ENCODE measurements around the gene TEX53. TPM values are rescaled to one million over a fixed set of nuclear protein-coding genes. Genes with fewer than 3 reads are reported as not detected.

The TEX53 gene
- total RNA-seq, 1 donor from 2014 or later: not detected

GRCh38 chr9:114695948-114696347 lies 38.3 kb upstream of the TEX53 start:
- Mint-ChIP-seq H3K36me3 (ENCODE audit: unreplicated experiment) (peaks cover 1% of the 10 kb centered on the region), H3K4me3 (ENCODE audit: unreplicated experiment) (no peak overlapping the region), H3K9me3 (ENCODE audit: unreplicated experiment) (no peaks in the 10 kb centered on the region), H3K4me1 (ENCODE audit: unreplicated experiment) (peaks cover 17% of the 10 kb centered on the region), H3K27me3 (ENCODE audit: unreplicated experiment) (peaks cover 2% of the 10 kb centered on the region), H3K27ac (ENCODE audit: unreplicated experiment) (no peak overlapping the region)
- TF ChIP-seq, protein P1, sequence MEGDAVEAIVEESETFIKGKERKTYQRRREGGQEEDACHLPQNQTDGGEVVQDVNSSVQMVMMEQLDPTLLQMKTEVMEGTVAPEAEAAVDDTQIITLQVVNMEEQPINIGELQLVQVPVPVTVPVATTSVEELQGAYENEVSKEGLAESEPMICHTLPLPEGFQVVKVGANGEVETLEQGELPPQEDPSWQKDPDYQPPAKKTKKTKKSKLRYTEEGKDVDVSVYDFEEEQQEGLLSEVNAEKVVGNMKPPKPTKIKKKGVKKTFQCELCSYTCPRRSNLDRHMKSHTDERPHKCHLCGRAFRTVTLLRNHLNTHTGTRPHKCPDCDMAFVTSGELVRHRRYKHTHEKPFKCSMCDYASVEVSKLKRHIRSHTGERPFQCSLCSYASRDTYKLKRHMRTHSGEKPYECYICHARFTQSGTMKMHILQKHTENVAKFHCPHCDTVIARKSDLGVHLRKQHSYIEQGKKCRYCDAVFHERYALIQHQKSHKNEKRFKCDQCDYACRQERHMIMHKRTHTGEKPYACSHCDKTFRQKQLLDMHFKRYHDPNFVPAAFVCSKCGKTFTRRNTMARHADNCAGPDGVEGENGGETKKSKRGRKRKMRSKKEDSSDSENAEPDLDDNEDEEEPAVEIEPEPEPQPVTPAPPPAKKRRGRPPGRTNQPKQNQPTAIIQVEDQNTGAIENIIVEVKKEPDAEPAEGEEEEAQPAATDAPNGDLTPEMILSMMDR (IDR thresholded peaks at IDR 0.05): no peak
- no peak for DNase-seq (ENCODE audit: extremely low spot score, unreplicated experiment)

GRCh38 chr9:114694719-114695269 lies 37.2 kb upstream of the TEX53 start:
- Mint-ChIP-seq H3K4me3 (ENCODE audit: unreplicated experiment) (no peak overlapping the region), H3K36me3 (ENCODE audit: unreplicated experiment) (peaks cover 1% of the 10 kb centered on the region), H3K27ac (ENCODE audit: unreplicated experiment) (no peak overlapping the region), H3K4me1 (ENCODE audit: unreplicated experiment) (peaks cover 28% of the 10 kb centered on the region), H3K27me3 (ENCODE audit: unreplicated experiment) (peaks cover 2% of the 10 kb centered on the region), H3K9me3 (ENCODE audit: unreplicated experiment) (no peaks in the 10 kb centered on the region)
- DNase-seq (ENCODE audit: extremely low spot score, unreplicated experiment): no peak
- TF ChIP-seq, protein P1 (IDR thresholded peaks at IDR 0.05): no peak

- Mint-ChIP-seq H3K4me1 (ENCODE audit: unreplicated experiment) (peaks cover 29% of the 10 kb centered on the region), H3K27me3 (ENCODE audit: unreplicated experiment) (no peaks in the 10 kb centered on the region), H3K9me3 (ENCODE audit: unreplicated experiment) (no peaks in the 10 kb centered on the region), H3K27ac (ENCODE audit: unreplicated experiment) (no peak overlapping the region), H3K36me3 (ENCODE audit: unreplicated experiment) (no peaks in the 10 kb centered on the region), H3K4me3 (ENCODE audit: unreplicated experiment) (no peak overlapping the region)
- DNase-seq (ENCODE audit: extremely low spot score, unreplicated experiment): no peak
- TF ChIP-seq, protein P1 (IDR thresholded peaks at IDR 0.05): no peak
Measured at GRCh38 chr9:114694146-114694545, 36.5 kb upstream of the TEX53 start.

DNA sequence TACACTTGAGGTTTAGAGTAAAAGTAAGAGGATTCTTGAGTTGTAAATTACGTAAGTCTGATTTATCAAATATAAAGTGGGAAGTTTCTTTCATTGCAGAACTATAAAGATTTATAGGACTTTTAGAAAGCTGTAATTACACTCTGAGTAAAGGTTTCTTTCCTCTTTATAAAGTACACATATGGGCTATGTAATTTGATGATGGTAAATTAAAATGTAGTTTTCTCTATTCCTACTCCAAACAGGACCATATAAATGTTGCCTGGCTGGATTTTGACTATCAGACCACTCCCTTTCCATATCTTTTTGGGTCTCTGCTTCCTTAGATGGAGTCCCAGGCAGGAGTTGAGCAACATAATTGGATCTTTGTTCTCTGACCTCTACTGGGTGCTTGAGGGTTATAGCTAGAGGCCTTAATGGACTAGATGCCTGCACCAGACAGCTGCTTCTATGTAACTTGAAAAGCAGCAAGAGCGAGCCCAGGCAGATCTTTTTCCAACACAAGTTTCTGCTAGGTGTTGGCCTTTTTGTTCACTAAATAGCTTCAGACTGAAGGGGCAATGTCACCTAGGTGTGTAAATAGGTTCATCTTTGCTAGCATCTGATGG lies 35.7 kb upstream of the TEX53 start:
- H3K27ac Mint-ChIP-seq (ENCODE audit: unreplicated experiment): no peak overlapping the region
- peaks cover 29% of the 10 kb centered on the region for H3K4me1 Mint-ChIP-seq (ENCODE audit: unreplicated experiment)
- DNase-seq (ENCODE audit: extremely low spot score, unreplicated experiment): no peak
- H3K27me3 Mint-ChIP-seq (ENCODE audit: unreplicated experiment): no peaks in the 10 kb centered on the region
- no peaks in the 10 kb centered on the region for H3K9me3 Mint-ChIP-seq (ENCODE audit: unreplicated experiment)
- no peak overlapping the region for H3K4me3 Mint-ChIP-seq (ENCODE audit: unreplicated experiment)
- no peaks in the 10 kb centered on the region for H3K36me3 Mint-ChIP-seq (ENCODE audit: unreplicated experiment)
- TF ChIP-seq, protein P1 (IDR thresholded peaks at IDR 0.05): no peak

DNA sequence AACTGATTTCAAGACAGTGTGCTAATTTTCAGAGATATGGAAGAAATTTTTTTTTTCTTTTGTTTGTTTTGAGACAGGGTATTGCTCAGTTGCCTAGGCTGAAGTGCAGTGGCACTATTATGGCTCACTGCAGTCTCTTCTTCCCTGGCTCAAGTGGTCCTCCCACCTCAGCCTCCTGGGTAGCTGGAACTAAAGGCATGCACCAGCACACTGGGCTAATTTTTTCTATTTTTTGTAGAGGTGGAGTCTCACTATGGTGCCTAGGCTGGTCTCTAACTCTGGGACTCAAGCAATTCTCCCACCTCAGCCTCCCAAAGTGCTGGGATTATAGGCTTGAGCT lies 34.3 kb upstream of the TEX53 start:
- H3K4me3 Mint-ChIP-seq (ENCODE audit: unreplicated experiment): no peak overlapping the region
- no peak for DNase-seq (ENCODE audit: extremely low spot score, unreplicated experiment)
- H3K27ac Mint-ChIP-seq (ENCODE audit: unreplicated experiment): no peak overlapping the region
- H3K4me1 Mint-ChIP-seq (ENCODE audit: unreplicated experiment): peaks cover 28% of the 10 kb centered on the region
- no peaks in the 10 kb centered on the region for H3K36me3 Mint-ChIP-seq (ENCODE audit: unreplicated experiment)
- H3K27me3 Mint-ChIP-seq (ENCODE audit: unreplicated experiment): no peaks in the 10 kb centered on the region
- H3K9me3 Mint-ChIP-seq (ENCODE audit: unreplicated experiment): no peaks in the 10 kb centered on the region
- TF ChIP-seq, protein P1 (IDR thresholded peaks at IDR 0.05): no peak
